Psoas muscle (tissue), 8 donors: ENCODE results near the gene RBM47. TPM values are rescaled to one million over a fixed set of nuclear protein-coding genes. Genes with fewer than 3 reads are reported as not detected.

Source experiments
- ATAC-seq, 4 donors: fragments of 200-7000 bp; cut with Tn5 transposase; one replicate each; pipeline ENCODE4 v1.9.1; 2020; ENCODE audit warnings: moderate library complexity in 3 of 4, mild to moderate bottlenecking in 2 of 4
- DNase-seq, 2 donors: peaks; one replicate each; pipeline ENCODE4 v3.0.0-alpha.2; 2020
- H3K27ac ChIP-seq: fragments of 200-600 bp; one replicate; pipeline ENCODE4 v1.8.0; 2022
- H3K27me3 ChIP-seq, 3 donors: fragments of 200-600 bp in 1 of 3; one replicate each; pipeline versions ENCODE4 v1.6.1 to v1.8.0; 2013 to 2022; ENCODE audit warnings: low read length in 2 of 3, mild to moderate bottlenecking in 2 of 3, moderate library complexity in 1 of 3; ENCODE audit not compliant: insufficient read depth in 3 of 3
- H3K36me3 ChIP-seq, 2 donors: fragments of 200-600 bp in 1 of 2; one replicate each; pipeline versions ENCODE4 v1.6.1 to v1.8.0; 2013 to 2022; ENCODE audit warnings: low read depth in 1 of 2, mild to moderate bottlenecking in 1 of 2, moderate library complexity in 1 of 2; ENCODE audit not compliant: insufficient read depth in 1 of 2
- H3K4me1 ChIP-seq: fragments of 200-600 bp; one replicate; pipeline ENCODE4 v1.8.0; 2022
- H3K4me3 ChIP-seq: fragments of 200-600 bp; one replicate; pipeline ENCODE4 v1.8.0; 2022; ENCODE audit warnings: mild to moderate bottlenecking
- H3K9me3 ChIP-seq: fragments of 200-600 bp; one replicate; pipeline ENCODE4 v1.8.0; 2022
- WGBS, 3 donors: extraction: QIAGEN DNeasy Blood & Tissue Kit; methylation state at CpG; one replicate each; pipeline versions ENCODE4 v1.1.6 to v1.1.7; 2013; 5-methylcytosine and 5-hydroxymethylcytosine counted together
- intact Hi-C, 2 donors: fragments of 100-400 bp; cut with DNase I; formaldehyde crosslinking; loops; one replicate each; pipeline versions ENCODE4 v1.11.0 to v1.14.2; 2022
- polyA plus RNA-seq, 3 donors: library from polyadenylated mRNA; stranded (reverse); fragments of 200-250 nt; gene quantifications; one replicate each; pipeline ENCODE4 v1.2.3, GENCODE V29; 2013
- total RNA-seq, 4 donors: library from RNA; stranded (reverse); fragmentation: NEBNext Ultra II Directional in 2 of 4; extraction: Animal tissue kit (Norgen Biotek cat#: 25700) in 2 of 4; gene quantifications; one replicate each; pipeline versions ENCODE4 v1.2.1 to v1.2.4, GENCODE V29; 2021 to 2023
- TF ChIP-seq, protein P1 (sequence below): fragments of 200-600 bp; IDR thresholded peaks from one replicate; pipeline ENCODE4 v1.8.0; 2022; ENCODE audit warnings: antibody characterized with exemption
- donor health status: healthy with polysubstance abuse.
- donor health status: DM: no; HTN: no; CAD: no; lungs with moderate emphysema.
- donor health status: Bipolar disorder and iron deficiency.
- donor health status: healthy.
- donor health status: DM: yes; HTN: yes; CAD: no.
- donor health status: DM: no; HTN: no; CAD: no.
- donor health status: DM: no; HTN: no; CAD: no.
- donor health status: DM: yes; HTN: yes; CAD: no.

The RBM47 gene
- total and polyA plus RNA-seq, 7 donors, result 0.17 to 2.3 (median 1.2) TPM

DNA sequence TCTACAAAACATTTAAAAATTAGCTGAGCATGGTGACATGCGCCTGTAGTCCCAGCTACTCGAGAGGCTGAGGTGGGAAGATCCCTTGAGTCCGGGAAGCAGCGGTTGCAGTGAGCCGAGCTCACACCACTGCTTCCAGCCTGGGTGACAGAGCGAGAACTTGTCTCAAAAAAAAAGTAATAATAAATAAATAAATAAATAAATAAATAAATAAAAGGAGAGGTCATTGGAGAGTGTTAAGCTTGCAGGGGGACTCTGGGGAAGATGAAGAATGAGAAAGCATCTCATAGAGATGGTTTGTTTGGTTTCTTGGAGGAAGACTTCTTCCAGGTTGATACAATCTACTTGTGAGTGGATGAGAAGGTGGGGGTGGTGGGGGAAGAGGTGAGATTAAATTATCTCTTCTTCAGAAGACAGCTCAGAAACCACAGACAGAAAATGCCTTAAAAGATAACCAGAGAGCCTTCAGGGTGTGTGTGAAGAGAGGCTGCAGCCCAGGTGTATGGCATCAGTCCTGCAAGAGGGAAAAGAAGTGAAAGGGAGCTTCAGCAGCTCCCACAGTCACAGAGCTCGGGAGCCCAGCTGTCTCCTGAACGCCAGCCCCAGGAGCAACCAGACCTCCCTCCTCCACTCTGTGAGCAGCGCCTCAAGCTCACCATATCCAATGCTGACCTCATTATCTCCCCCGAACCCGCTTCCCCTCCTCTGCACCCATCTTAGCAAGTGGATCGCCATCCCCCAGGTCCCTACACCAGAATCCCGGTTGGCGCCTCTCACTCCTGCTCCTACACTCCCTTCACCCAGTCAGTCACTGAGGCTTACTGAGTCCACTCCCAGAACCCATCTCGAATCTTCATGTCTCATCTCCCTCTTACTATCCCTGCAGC, 48.2 kb downstream of the RBM47 start:
- intact Hi-C loops, result no loop called here
- DNase-seq (no peak), ATAC-seq (no peak)
- WGBS, 3 donors, result 79 to 83% (median 80%) methylated on average over 15 of the region's 15 CpGs
- Histone ChIP-seq H3K9me3 (no peaks in the 10 kb centered on the region), H3K27ac (no peak overlapping the region), H3K36me3 (no peaks in the 10 kb centered on the region), H3K27me3 (no peaks in the 10 kb centered on the region), H3K4me3 (no peak overlapping the region), H3K4me1 (no peaks in the 10 kb centered on the region)
- TF ChIP-seq, protein P1, sequence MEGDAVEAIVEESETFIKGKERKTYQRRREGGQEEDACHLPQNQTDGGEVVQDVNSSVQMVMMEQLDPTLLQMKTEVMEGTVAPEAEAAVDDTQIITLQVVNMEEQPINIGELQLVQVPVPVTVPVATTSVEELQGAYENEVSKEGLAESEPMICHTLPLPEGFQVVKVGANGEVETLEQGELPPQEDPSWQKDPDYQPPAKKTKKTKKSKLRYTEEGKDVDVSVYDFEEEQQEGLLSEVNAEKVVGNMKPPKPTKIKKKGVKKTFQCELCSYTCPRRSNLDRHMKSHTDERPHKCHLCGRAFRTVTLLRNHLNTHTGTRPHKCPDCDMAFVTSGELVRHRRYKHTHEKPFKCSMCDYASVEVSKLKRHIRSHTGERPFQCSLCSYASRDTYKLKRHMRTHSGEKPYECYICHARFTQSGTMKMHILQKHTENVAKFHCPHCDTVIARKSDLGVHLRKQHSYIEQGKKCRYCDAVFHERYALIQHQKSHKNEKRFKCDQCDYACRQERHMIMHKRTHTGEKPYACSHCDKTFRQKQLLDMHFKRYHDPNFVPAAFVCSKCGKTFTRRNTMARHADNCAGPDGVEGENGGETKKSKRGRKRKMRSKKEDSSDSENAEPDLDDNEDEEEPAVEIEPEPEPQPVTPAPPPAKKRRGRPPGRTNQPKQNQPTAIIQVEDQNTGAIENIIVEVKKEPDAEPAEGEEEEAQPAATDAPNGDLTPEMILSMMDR, result no peak

DNA sequence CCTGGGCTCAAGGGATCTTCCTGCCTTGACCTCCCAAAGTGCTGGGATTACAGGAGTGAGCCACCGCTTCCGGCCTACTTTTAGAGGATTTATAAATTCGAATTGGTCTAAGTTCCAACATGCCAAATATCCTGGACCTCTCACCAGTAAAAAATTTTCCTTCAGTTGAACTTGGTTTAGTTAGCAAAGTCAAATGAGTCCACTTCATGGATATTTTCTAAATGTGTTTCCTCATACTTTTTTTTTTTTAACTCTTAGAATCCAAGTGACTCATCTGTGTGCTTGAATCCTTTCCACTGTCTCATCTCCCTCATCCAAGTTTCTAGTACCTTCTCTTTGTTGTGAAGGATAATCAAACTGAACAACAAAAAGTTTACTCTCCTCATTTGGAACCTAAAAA, 49.7 kb downstream of the RBM47 start:
- Histone ChIP-seq H3K27me3 (no peaks in the 10 kb centered on the region), H3K4me1 (no peaks in the 10 kb centered on the region), H3K36me3 (no peaks in the 10 kb centered on the region), H3K9me3 (no peaks in the 10 kb centered on the region), H3K27ac (no peak overlapping the region), H3K4me3 (no peak overlapping the region)
- TF ChIP-seq, protein P1, result no peak
- no peak for DNase-seq
- ATAC-seq, result no peak
- intact Hi-C loops, result no loop called here
- 46 to 64% (median 56%) methylated on average over 3 of the region's 3 CpGs for WGBS, 3 donors

DNA sequence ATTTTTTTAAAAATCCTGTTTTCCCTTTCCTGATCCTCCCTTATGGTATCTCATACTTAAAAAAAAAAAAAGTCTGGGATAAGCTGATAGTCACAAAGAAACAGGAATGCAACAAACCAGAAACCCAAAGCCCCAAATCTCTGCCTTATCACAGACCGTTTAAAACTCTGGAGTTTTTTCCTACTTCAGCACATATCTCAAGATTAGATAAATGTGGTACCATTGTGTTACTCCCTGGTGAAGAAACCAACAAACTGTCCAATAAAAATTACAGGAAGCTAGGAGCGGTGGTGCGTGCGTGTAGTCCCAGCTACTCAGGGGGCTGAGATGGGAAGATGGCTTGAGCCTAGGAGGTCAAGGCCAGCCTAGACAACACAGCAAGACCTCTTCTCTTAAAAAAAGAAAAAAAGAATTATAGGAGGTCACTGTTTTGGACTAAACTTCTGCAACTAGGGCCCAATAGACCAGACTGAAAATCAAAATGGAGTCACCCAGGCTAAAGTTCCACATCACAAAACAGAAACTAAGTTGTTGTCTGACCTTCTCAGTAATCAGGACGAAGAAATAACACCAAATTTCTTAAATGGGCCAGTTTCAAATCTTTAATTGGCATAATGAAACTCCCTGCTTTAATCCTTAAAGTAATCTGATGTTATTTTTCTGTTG, 51.9 kb downstream of the RBM47 start:
- TF ChIP-seq, protein P1, result no peak
- no peaks in the 10 kb centered on the region for H3K36me3 ChIP-seq
- intact Hi-C loops, result no loop called here
- WGBS, 3 donors, result 79 to 81% (median 80%) methylated on average over 5 of the region's 5 CpGs
- DNase-seq (no peak), ATAC-seq (no peak)
- no peaks in the 10 kb centered on the region for H3K27me3 ChIP-seq
- H3K27ac ChIP-seq, result peak overlapping the region; percentile 23
- H3K9me3 ChIP-seq, result no peaks in the 10 kb centered on the region
- H3K4me1 ChIP-seq, result no peaks in the 10 kb centered on the region
- H3K4me3 ChIP-seq, result no peak overlapping the region

DNA sequence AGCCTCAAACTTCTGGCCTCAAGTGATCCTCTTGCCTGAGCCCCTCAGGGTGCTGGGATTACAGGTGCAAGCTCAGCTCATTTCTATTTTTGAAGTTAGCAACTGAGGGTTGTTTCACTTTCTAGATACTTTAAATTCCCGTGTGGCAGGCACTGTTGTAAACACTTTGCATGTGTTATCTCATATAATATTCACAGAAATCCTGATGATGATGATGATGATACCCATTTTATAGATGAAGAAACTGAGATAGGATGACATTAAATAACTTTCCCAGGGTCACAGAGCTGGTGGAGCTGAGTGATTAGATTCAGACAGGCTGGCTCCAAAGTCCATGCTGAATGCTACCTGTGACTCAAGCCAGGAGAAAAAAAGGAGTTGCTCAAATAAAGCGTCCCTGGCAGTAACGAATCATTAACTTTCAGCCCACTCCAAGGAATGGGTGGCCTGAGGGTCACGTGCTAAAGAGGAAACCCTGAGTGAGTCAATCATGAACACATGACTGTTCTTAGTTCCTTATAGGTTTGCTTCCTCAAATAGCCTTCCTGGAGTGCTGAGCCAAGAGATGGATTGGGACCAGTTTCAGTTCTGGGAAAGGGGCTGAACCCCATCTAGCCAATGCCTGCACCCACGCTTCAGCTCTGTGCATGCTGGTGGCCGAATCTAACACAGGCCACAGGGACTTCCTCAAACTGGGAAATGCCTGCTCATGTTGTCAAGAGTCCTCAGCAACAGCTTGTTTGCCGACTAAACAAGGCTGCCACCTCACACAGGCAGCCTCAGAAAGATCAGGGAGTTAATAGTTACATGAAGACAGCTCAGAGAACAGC, 52.8 kb downstream of the RBM47 start:
- intact Hi-C loops, result no loop called here
- DNase-seq, result peak; percentile 69 to 79
- Histone ChIP-seq H3K27ac (peak overlapping the region; percentile 23), H3K4me3 (no peak overlapping the region), H3K27me3 (no peaks in the 10 kb centered on the region), H3K9me3 (no peaks in the 10 kb centered on the region), H3K36me3 (no peaks in the 10 kb centered on the region), H3K4me1 (no peaks in the 10 kb centered on the region)
- peak; percentile 44 to 77 (median 74) for ATAC-seq
- TF ChIP-seq, protein P1, result no peak
- WGBS, 3 donors, result 37 to 43% (median 40%) methylated on average over 7 of the region's 7 CpGs
